Measurements from ENCODE around the gene ESR1. TPM values are rescaled to one million over a fixed set of nuclear protein-coding genes. Genes with fewer than 3 reads are reported as not detected.
"Not testable (repeated sequence)": the region's sequence is repeated elsewhere in the genome, so short reads cannot be mapped to it uniquely, and the experiment has no call there.

ESR1 gene
- polyA plus RNA-seq, 3 donors = 0.61 to 0.79 (median 0.71) TPM

DNA sequence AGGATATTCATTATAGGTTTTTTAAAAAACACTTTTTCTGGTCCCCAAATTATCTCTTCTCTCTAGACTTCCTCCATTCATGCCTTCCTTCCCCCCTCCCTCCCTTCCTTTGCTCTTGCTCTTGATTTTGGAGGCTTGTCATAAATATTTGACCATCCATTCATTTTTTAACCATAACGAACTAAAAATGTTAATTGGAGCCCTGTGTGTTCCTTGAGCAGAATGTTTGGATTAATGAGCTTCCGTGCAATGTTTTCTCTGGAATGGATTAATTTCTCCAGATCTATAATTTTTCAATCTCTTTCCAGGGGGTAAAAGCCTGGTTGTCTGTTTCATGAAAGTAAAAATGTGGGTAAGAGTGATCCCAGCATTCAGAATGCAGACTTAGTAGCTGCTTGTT lies 155.5 kb downstream of the ESR1 start:
- no peak for DNase-seq (ENCODE audit: low read depth in 3 of 3, low spot score in 2 of 3)

DNA sequence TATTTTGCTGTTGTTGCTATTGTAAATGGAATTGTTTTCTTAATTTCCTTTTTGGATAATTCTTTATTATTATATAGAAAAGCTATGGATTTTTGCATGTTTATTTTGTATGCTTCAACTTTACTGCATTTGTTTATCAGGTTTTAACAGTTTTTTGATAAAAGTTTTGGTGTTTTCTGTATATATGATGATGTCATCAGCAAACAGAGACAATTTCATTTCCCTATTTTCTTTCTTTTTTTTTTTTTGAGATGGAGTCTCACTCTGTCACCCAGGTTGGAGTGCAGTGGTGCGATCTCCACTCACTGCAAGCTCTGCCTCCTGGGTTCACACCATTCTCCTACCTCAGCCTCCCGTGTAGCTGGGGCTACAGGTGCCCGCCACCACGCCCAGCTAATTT lies 156.9 kb downstream of the ESR1 start:
- DNase-seq (ENCODE audit: low read depth in 3 of 3, low spot score in 2 of 3) = not testable (repeated sequence)

DNA sequence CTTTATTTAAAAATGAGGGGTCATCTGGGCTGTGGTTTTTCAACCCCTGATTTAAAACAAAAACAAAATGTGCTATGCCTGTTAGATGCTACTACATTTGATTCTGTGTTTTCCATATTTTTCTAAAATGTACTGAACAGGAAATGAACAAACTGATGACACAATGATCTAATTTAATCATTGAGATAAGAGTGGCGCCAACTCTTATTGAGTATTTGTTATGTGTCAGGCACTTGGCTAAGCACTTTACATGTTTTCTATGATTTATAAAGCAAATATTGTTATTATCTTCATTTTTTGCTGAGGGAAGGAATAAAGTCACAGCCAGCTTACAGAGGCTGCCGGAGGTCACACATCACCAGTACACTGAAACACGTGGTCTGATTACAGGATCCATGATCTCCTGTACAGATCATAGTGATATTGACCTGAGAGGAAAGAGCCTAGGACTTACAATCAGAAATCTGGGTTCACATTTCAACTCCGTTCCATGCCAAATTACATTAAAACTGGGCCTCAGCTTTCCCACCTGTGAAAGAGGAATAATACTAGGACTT lies 166.7 kb downstream of the ESR1 start:
- no peak for DNase-seq (ENCODE audit: low read depth in 3 of 3, low spot score in 2 of 3)

DNA sequence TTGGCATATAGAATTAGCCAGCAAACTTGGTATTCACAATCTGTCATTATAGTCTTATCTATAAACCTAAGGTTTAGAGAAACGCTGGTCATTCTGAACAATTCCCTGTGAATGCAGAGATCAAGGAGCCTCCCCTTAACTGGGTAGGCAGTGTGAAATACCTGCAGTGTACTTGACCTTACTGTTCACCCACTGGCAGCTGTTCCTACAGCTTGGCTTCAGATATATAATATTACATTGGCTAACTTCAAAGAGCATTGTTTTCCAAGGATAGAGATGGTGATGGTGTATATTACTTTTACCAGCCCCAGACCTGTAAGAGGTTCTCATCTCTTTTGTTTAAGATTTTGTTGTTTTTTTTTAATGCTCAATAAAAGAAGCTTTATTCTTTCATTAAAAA lies 168.3 kb downstream of the ESR1 start:
- DNase-seq (ENCODE audit: low read depth in 3 of 3, low spot score in 2 of 3) = no peak

DNA sequence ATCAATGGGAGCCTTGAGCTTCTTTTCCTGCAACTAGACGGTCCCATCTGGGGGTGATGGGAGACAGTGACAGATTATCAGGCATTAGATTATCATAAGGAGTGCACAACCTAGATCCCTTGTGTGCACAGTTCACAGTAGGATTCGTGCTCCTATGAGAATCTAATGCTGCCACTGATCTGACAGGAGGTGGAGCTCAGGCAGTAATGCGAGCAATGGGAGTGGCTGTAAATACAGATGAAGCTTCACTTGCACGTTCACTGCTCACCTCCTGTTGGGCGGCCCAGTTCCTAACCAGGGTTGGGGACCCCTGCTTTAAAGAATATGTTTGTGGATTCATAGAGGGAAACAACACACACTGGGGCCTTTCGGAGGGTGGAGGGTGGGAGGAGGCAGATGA lies 180.7 kb downstream of the ESR1 start:
- not testable (repeated sequence) for DNase-seq (ENCODE audit: low read depth in 3 of 3, low spot score in 2 of 3)

DNA sequence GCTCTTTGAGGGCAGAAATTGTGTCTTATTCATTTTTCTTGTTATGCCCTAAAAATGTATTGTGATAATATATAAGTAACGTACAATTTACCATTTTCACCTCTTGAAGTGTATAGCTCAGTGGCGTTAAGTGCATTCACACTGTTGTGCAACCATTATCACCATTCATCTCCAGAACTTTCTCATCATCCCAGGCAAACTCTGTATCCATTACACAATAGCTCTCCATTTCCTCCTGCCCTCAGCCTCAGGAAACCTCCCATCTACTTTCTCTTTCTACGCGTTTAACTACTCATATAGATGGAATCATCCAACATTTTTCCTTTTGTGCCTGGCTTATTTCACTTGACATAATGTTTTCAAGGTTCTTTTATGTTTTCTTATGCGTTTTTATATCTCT lies 184.6 kb downstream of the ESR1 start:
- DNase-seq (ENCODE audit: low read depth in 3 of 3, low spot score in 2 of 3) = no peak

DNA sequence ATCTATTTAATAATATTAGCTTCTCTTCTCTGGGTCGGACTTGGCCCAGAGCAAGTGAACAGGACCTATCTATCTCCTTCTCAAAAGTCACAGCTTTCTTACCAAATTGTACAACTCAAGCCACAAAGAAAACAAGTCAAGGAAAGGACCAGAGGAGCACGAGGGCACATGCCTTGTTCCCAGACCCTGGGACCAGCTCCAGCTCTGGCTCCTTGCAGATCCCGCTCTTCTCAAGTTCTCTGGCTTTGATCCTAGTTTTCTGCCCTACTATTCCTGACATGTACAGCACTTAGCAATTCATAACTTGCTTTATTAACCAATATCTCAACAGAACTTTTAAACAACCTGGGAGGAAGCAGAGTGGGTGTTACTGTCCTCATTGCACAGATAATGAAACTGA lies 185.9 kb downstream of the ESR1 start:
- no peak for DNase-seq (ENCODE audit: low read depth in 3 of 3, low spot score in 2 of 3)

DNA sequence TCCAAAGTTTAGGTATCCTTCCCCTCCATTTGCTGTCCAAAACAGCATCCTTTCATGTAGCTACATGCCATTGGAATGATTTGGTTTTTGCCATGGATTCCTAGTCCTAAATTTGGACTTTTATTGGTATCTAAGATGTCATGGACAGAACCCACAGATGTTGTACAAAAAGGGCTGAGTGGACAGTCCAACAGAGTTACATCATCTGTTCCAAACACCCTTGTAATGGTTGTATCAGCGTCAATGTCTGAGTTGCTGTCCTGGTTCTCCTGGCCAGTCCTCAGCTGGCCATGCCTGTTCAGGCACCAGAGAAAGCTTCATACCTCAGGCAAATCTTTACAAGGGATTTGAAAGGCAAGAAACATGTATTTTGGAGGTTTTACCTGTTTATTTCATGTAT lies 191.3 kb downstream of the ESR1 start:
- no peak for DNase-seq (ENCODE audit: low read depth in 3 of 3, low spot score in 2 of 3)

DNA sequence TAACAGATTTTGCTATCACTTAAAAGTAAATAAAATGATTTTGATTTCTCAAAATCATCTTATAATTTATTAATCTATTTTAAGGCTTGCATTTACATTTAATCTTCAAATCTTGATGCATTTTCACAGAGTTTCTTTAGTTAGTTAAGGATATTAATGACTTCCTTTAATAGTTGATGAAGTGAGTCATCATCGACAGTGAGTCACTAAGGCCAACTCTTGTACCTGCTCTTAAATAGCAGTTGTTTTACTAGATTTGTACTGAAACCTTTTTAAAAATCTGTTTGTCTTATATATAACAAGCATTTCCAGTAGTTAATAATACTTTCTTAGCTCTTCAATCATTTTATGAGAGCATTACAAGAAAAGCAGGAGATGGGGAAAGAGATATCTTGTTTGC lies 191.7 kb downstream of the ESR1 start:
- no peak for DNase-seq (ENCODE audit: low read depth in 3 of 3, low spot score in 2 of 3)

DNA sequence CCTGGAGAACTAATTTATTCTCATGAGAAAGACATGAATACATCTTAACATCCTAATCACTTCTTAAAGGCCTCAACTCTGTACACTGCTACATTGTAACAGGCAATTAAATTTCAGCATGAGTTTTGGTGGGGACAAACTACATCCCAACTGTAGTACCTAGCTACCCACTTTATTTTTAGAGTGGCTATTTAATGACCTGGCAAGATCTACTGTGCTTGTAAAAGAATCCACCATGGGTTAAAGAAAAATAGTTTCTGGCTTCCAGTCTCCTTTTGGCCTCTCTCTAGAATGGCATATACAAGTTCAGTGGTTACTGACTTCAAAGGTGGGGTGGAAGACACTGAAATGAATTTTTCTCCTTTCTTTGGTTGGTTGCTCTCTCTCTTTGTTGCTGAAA lies 193.9 kb downstream of the ESR1 start:
- no peak for DNase-seq (ENCODE audit: low read depth in 3 of 3, low spot score in 2 of 3)

DNA sequence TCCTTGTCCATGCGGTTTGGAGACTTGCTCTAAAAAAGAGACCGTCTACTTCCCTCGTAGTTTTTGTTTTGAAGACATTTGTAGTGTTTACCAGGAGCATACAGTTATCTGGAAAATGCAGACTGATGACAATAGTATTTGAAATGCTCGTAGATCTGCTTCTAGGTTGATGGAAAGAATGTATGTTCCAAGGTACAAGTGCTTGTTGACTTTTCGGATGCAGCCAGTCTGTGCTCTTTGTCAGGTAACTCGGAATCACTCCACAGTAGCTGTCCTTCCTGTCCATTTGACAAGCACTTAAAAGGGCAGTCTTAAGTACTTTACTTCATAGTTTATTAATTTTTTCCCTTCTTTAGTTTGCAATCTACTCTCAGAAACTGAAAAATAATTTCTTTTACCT lies 194.8 kb downstream of the ESR1 start:
- DNase-seq (ENCODE audit: low read depth in 3 of 3, low spot score in 2 of 3) = no peak

DNA sequence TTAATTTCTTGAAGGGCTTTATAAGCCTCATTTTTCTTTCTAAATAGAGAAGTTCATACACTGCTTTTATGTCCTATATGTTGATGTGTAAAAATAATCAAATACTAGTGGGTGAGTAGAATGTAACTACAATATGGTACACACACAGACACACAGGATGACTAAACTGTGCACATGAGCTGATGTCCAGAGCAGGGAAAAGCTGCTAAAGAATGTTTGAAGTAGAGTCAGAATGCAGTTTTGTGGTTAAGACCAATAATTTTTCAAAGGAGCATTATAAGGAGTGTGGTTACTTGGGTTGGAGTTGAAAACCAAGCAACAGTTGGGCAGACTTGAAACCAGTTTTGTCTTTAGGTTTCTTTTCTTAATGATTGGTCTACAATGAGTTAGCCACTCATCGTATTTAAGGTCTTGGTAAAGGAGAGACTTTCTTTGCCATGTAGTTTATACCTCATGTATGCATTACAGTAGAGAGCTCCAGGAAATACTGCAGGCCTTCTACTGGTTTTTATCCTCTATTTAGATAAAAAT lies 196.6 kb downstream of the ESR1 start:
- DNase-seq (ENCODE audit: low read depth in 3 of 3, low spot score in 2 of 3) = no peak

DNA sequence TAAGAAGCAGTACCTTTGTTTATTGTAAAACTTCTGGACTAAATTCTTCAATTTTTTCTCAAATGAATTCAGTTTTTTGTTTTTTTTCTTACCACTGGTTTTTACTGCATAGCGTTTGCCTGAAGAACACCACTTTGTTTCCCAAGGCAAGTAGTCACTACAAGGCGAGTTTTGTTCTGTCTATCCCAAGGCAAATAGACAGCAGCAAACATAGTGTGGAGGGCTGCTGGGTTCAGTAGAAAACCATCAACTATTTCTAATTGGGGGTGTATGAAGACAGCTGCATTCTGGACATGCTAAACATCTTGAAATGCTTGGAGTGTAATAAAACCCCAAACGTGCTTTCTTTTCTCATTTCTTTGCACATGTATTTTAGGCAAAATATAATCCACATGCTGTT lies 197.4 kb downstream of the ESR1 start:
- DNase-seq (ENCODE audit: low read depth in 3 of 3, low spot score in 2 of 3) = no peak

DNA sequence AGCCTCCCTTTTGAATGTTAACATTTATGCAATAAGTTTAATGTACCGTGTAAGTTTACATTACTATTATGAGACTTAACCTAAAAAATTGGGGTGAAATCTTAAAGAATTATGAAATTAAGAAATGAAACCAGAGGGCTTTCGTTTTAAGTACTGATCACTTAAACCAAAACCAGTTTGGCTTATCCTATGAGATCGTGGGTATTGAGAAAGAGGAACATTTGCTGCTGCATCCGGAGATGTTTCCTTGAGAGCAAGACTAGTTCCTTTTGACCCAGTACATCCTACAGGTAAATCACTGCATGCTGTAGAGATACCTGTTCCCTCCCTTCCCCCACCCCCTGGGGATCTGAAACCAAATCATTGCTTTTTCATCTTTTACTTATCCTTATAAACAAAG lies 201.3 kb downstream of the ESR1 start:
- no peak for DNase-seq (ENCODE audit: low read depth in 3 of 3, low spot score in 2 of 3)

DNA sequence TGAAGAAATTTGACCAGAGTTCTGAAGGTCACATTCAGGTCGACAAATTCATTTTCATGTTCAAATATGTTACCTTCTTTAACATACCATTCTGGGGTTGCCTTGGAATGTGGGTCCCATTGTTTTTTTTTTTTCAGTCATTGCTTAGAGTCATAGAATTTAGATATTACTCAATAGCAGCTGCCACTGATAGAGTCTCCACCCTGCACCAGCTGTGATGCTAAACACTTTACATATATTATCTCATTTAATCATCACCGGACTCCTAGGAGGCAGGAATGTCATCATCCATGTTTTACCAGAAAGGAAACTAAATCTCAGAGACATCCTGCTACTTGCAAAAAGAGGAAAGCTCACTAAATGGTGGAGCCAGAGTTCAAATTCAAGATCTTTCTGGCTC lies 204.7 kb downstream of the ESR1 start:
- no peak for DNase-seq (ENCODE audit: low read depth in 3 of 3, low spot score in 2 of 3)

DNA sequence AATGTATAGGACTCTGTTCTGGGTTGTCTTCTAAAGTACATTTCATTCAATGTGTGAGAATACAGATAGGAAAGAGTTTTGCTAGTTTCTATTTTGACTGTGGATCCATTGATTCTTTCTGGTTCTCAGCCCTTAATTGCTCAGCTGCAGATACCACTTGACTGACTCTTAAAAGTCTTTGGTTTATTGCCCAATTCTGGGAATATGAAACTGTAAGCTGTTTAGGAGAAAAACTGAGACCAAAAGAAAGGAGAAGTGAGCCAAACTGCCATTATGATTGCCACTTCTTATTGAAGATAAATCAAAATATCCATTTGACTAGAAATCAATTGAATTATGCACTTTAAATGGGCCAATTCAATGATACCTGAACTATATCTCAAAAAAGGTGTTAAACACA lies 211.4 kb downstream of the ESR1 start:
- no peak for DNase-seq (ENCODE audit: low read depth in 3 of 3, low spot score in 2 of 3)

DNA sequence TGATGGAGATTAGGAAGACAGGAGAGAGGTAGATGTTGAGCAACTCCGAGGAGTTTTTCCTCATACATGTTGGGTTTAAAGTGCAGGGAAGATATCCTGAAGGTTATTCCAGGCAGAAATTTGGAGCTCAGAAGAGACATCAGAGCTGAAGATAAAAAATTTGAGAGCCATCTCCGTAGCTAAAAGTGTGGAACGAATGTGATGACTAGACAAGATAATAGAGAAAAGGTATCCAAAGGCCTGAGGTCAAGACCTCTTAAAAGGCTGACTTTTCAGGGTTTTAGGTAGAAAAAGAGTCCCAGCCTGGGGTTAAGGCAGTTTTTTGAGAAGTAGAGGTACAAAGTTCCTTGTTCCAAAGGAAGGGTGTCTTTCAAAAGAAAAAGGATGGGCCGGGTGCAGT lies 214.8 kb downstream of the ESR1 start:
- no peak for DNase-seq (ENCODE audit: low read depth in 3 of 3, low spot score in 2 of 3)

DNA sequence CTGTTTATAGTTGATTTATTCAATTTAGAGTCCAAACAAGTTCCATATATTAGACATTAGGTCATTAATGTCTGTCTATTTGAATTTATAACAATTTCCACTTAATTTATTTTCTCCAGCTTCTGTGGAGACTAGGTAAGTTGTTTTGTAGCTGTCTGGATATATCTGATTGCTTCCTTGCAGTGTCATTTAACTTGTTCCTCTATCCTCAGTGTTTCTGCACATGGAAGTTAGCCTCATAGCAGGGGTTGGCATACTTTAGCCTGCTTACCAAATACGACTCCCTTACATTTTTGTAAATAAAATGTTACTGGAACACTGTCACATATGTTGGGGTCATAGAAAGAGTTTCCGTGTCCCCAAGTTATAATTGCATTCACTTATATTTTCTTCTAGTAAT lies 216.1 kb downstream of the ESR1 start:
- no peak for DNase-seq (ENCODE audit: low read depth in 3 of 3, low spot score in 2 of 3)

DNA sequence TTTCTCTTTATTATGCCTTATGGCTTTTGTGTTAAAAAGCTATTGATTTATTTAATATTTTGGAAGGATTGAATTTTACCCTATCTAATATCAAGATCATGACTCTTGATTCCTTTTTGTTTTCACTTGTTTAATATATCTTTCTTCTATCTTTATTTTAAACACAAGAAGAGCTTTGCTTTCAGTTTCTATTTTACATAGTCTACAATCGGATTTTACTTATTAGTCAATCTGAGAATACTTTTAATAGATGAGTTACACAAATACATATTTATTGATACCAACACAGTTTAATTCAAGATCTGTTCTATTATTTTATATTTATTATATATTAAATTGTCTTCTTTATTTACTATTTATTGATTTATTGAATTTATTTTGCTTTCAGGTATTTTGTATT lies 218.8 kb downstream of the ESR1 start:
- no peak for DNase-seq (ENCODE audit: low read depth in 3 of 3, low spot score in 2 of 3)

DNA sequence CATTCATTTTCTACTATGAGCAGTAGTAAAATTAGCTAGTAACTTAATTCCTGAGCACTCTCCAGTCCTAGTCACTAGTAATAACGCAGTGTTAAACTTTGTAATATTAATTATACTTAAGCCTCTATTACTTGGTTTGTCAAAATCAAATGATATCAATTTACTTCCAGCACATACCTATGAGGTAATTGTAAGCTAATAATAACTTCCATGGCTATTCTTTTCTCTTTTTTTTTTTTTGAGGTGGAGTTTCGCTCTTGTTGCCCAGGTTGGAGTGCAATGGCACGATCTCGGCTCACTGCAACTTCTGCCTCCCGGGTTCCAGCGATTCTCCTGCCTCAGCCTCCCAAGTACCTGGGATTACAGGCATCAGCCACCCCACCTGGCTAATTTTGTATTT lies 219.3 kb downstream of the ESR1 start:
- DNase-seq (ENCODE audit: low read depth in 3 of 3, low spot score in 2 of 3) = not testable (repeated sequence)

DNA sequence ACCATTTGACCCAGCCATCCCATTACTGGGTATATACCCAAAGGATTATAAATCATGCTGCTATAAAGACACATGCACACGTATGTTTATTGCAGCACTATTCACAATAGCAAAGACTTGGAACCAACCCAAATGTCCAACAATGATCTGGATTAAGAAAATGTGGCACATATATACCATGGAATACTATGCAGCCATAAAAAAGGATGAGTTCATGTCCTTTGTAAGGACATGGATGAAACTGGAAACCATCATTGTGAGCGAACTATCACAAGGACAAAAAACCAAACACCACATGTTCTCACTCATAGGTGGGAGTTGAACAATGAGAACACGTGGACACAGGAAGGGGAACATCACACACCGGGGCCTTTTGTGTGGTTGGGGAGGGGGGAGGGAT lies 226.3 kb downstream of the ESR1 start:
- DNase-seq (ENCODE audit: low read depth in 3 of 3, low spot score in 2 of 3) = not testable (repeated sequence)

DNA sequence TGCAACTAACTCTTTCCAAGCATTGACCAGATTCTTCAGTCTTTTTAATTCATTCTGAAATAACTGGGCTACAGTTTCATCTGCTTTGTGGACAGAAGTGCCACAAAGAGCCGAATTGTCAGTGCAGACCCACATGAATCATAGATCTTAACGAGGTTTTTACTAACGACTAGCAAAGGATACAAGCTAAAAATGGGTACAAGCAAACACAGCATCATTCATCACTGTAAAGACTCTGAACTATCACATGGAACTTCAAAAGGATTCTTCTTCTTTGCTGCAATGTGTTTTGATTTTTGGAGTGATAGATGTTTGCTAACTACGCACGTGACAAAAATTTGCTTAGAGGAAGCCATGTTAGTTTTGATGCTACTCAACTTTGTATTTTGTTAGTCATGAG lies 227.1 kb downstream of the ESR1 start:
- DNase-seq (ENCODE audit: low read depth in 3 of 3, low spot score in 2 of 3) = no peak

DNA sequence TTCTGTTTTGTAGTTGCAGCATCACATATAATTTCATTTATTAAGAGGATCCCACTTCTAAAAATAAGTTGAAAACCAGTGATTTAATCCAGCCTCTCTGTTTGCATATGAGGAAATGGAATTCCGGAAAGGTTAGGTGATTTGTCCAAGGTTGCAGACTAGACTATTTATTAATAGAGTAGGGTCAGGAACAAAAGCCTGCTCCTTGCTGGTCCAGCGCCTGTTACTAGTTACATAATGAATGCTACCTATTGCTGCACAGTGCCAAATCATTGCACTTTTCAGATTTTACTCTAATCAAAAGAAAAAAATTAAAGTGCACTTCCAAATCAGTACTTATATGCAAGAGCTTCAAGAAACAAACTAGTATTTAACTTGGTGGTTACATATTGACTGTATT lies 238.6 kb downstream of the ESR1 start:
- no peak for DNase-seq (ENCODE audit: low read depth in 3 of 3, low spot score in 2 of 3)
